Left ventricle myocardium inferior (tissue), 1 donor: Measurements from ENCODE around the gene PCCA. TPM values are rescaled to one million over a fixed set of nuclear protein-coding genes. Genes with fewer than 3 reads are reported as not detected.

Experiments
- DNase-seq: peaks from one replicate; pipeline ENCODE4 v3.0.0-alpha.2; 2020
- H3K27ac ChIP-seq: fragments of 200-600 bp; replicated peaks from 2 replicates; pipeline ENCODE4 v1.8.0; 2021
- H3K27me3 ChIP-seq: fragments of 200-600 bp; 2 replicates; pipeline ENCODE4 v1.8.0; 2021; ENCODE audit warnings: low read depth
- H3K36me3 ChIP-seq: fragments of 200-600 bp; 2 replicates; pipeline ENCODE4 v1.8.0; 2021
- H3K4me1 ChIP-seq: fragments of 200-600 bp; 2 replicates; pipeline ENCODE4 v1.8.0; 2021
- H3K4me3 ChIP-seq: fragments of 200-600 bp; 2 replicates; pipeline ENCODE4 v1.8.0; 2021; ENCODE audit warnings: mild to moderate bottlenecking, moderate library complexity
- H3K9me3 ChIP-seq: fragments of 200-600 bp; replicated peaks from 2 replicates; pipeline ENCODE4 v1.8.0; 2021
- CTCF ChIP-seq: fragments of 200-600 bp; IDR thresholded peaks from 2 replicates; pipeline ENCODE4 v1.8.0; 2021; ENCODE audit warnings: antibody characterized with exemption, mild to moderate bottlenecking, borderline replicate concordance
- intact Hi-C: fragments of 100-400 bp; cut with micrococcal nuclease; formaldehyde crosslinking; loops from one replicate; pipeline ENCODE4 v1.11.0; 2022
- total RNA-seq: library from RNA; stranded (reverse); fragmentation: NEBNext Ultra II Directional; extraction: Animal tissue kit (Norgen Biotek cat#: 25700); gene quantifications from one replicate; pipeline ENCODE4 v1.2.1, GENCODE V29; 2021
- donor health status: DM: no; HTN: yes; CAD: no; lungs with severe emphysema.

The PCCA gene
- total RNA-seq, 1 donor from 2014 or later = 65.4 TPM

- intact Hi-C loops = no loop called here
- peaks cover 27% of the 10 kb centered on the region for H3K36me3 ChIP-seq
- no peaks in the 10 kb centered on the region for H3K27me3 ChIP-seq
- H3K4me1 ChIP-seq = no peaks in the 10 kb centered on the region
- TF ChIP-seq CTCF = no peak
- H3K9me3 ChIP-seq = no peaks in the 10 kb centered on the region
- no peak for DNase-seq
- H3K27ac ChIP-seq = no peak overlapping the region
- H3K4me3 ChIP-seq = no peak overlapping the region
Measured at GRCh38 chr13:100525453-100526317, 436.8 kb downstream of the PCCA start.

GRCh38 chr13:100526318-100527000, 437.6 kb downstream of the PCCA start:
- Histone ChIP-seq H3K9me3 (no peaks in the 10 kb centered on the region), H3K27me3 (no peaks in the 10 kb centered on the region), H3K4me3 (no peak overlapping the region), H3K36me3 (peaks cover 34% of the 10 kb centered on the region), H3K27ac (no peak overlapping the region), H3K4me1 (no peaks in the 10 kb centered on the region)
- TF ChIP-seq CTCF = no peak
- no peak for DNase-seq
- intact Hi-C loops = no loop called here

GRCh38 chr13:100527644-100528043, 438.8 kb downstream of the PCCA start:
- intact Hi-C loops = no loop called here
- DNase-seq = no peak
- Histone ChIP-seq H3K36me3 (peaks cover 45% of the 10 kb centered on the region), H3K4me3 (no peak overlapping the region), H3K4me1 (no peaks in the 10 kb centered on the region), H3K9me3 (no peaks in the 10 kb centered on the region), H3K27me3 (no peaks in the 10 kb centered on the region), H3K27ac (no peak overlapping the region)
- no peak for TF ChIP-seq CTCF

- no peak for TF ChIP-seq CTCF
- H3K27ac ChIP-seq = no peak overlapping the region
- intact Hi-C loops = no loop called here
- no peak for DNase-seq
- H3K36me3 ChIP-seq = peaks cover 45% of the 10 kb centered on the region
- H3K4me1 ChIP-seq = no peaks in the 10 kb centered on the region
- no peaks in the 10 kb centered on the region for H3K9me3 ChIP-seq
- H3K27me3 ChIP-seq = no peaks in the 10 kb centered on the region
- H3K4me3 ChIP-seq = no peak overlapping the region
Measured at GRCh38 chr13:100528353-100528752, 439.5 kb downstream of the PCCA start.

- TF ChIP-seq CTCF = no peak
- H3K36me3 ChIP-seq = peaks cover 45% of the 10 kb centered on the region
- H3K9me3 ChIP-seq = no peaks in the 10 kb centered on the region
- no peaks in the 10 kb centered on the region for H3K27me3 ChIP-seq
- intact Hi-C loops = no loop called here
- no peak overlapping the region for H3K27ac ChIP-seq
- H3K4me3 ChIP-seq = no peak overlapping the region
- no peaks in the 10 kb centered on the region for H3K4me1 ChIP-seq
- no peak for DNase-seq
Measured at GRCh38 chr13:100528820-100529219, 439.9 kb downstream of the PCCA start.
